MCF 10A (cell line): ENCODE data around the gene MOCS1. TPM values are rescaled to one million over a fixed set of nuclear protein-coding genes. Genes with fewer than 3 reads are reported as not detected.

ENCODE experiments used
- BruUV-seq: library from RNA; stranded (reverse); fragments of 400-500 nt; replicated peaks from 2 replicates; lab custom pipeline; 2021; lab: Mats Ljungman, UMichigan
- CTCF ChIA-PET: fragments of 300-600 bp; sonication (Branson Sonifier 250); formaldehyde crosslinking; extraction: SDS; loops from one replicate; lab custom pipeline; 2021; ENCODE audit warnings: antibody characterized with exemption, inconsistent platforms; lab: Yijun Ruan, JAX
- POLR2A ChIA-PET: fragments of 300-600, 350-650 bp; sonication (Branson Sonifier 250); formaldehyde crosslinking; extraction: SDS; loops from one replicate; lab custom pipeline; 2020; ENCODE audit warnings: antibody characterized with exemption, inconsistent platforms; lab: Yijun Ruan, JAX
- DNase-seq: peaks from one replicate; pipeline ENCODE4 v3.0.0-alpha.2; 2018; ENCODE audit not compliant: unreplicated experiment
- H3K27ac Mint-ChIP-seq: one replicate; pipeline ENCODE4 v1.8.0; 2022; ENCODE audit warnings: mild to moderate bottlenecking, low read depth, mixed read lengths; ENCODE audit not compliant: unreplicated experiment
- H3K27me3 Mint-ChIP-seq: one replicate; pipeline ENCODE4 v1.8.0; 2022; ENCODE audit warnings: mixed read lengths; ENCODE audit not compliant: insufficient read depth, unreplicated experiment
- H3K36me3 Mint-ChIP-seq: one replicate; pipeline ENCODE4 v1.8.0; 2022; ENCODE audit warnings: mild to moderate bottlenecking, moderate library complexity, mixed read lengths; ENCODE audit not compliant: insufficient read depth, unreplicated experiment
- H3K4me1 Mint-ChIP-seq: one replicate; pipeline ENCODE4 v1.8.0; 2022; ENCODE audit warnings: mixed read lengths; ENCODE audit not compliant: insufficient read depth, unreplicated experiment
- H3K4me3 Mint-ChIP-seq: one replicate; pipeline ENCODE4 v1.8.0; 2022; ENCODE audit warnings: mild to moderate bottlenecking, moderate library complexity, mixed read lengths; ENCODE audit not compliant: unreplicated experiment
- H3K9me3 Mint-ChIP-seq: one replicate; pipeline ENCODE4 v1.8.0; 2022; ENCODE audit warnings: mixed read lengths; ENCODE audit not compliant: unreplicated experiment
- CTCF ChIP-seq: fragments of 200-600 bp; IDR thresholded peaks from one replicate; pipeline ENCODE4 v1.8.0; 2022; ENCODE audit warnings: antibody characterized with exemption, mild to moderate bottlenecking; ENCODE audit not compliant: unreplicated experiment
- intact Hi-C: fragments of 100-400 bp; cut with micrococcal nuclease; formaldehyde crosslinking; loops from 2 replicates; pipeline ENCODE4 v1.14.1; 2022
- total RNA-seq: library from RNA; stranded (reverse); gene quantifications from 2 replicates; pipeline ENCODE4 v1.2.3, GENCODE V29; 2022

Gene MOCS1
- total RNA-seq, 1 experiment from 2014 or later: 5.3 TPM

GRCh38 chr6:39876826-39877225 is 57.4 kb downstream of the MOCS1 start:
- Mint-ChIP-seq H3K9me3 (peaks cover 7% of the 10 kb centered on the region), H3K36me3 (no peaks in the 10 kb centered on the region), H3K4me1 (no peaks in the 10 kb centered on the region), H3K27ac (no peak overlapping the region), H3K27me3 (no peaks in the 10 kb centered on the region), H3K4me3 (no peak overlapping the region)
- ChIA-PET CTCF (no interaction called here), POLR2A (interaction anchor here (0.6 kb wide), 1 partner anchor 31 kb away, joined by 3 read pairs; no protein-coding TSS in a partner anchor)
- intact Hi-C loops: no loop called here
- no TSS peak for BruUV-seq
- no peak for DNase-seq
- TF ChIP-seq CTCF: no peak

GRCh38 chr6:39876111-39876510 is 58.2 kb downstream of the MOCS1 start:
- intact Hi-C loops: no loop called here
- ChIA-PET POLR2A (no interaction called here), CTCF (interaction anchor here (0.5 kb wide), 1 partner anchor 291 kb away, joined by 3 read pairs; no protein-coding TSS in a partner anchor)
- no peaks in the 10 kb centered on the region for H3K36me3 Mint-ChIP-seq
- DNase-seq: no peak
- no peak for TF ChIP-seq CTCF
- BruUV-seq: no TSS peak
- no peaks in the 10 kb centered on the region for H3K4me1 Mint-ChIP-seq
- H3K4me3 Mint-ChIP-seq: no peak overlapping the region
- H3K9me3 Mint-ChIP-seq: peaks cover 7% of the 10 kb centered on the region
- no peaks in the 10 kb centered on the region for H3K27me3 Mint-ChIP-seq
- no peak overlapping the region for H3K27ac Mint-ChIP-seq

GRCh38 chr6:39873439-39873838 is 60.8 kb downstream of the MOCS1 start:
- no TSS peak for BruUV-seq
- no peak overlapping the region for H3K27ac Mint-ChIP-seq
- ChIA-PET POLR2A (no interaction called here), CTCF (interaction anchor here (0.6 to 1.3 kb wide), 2 partner anchors 8 to 17 kb away, joined by 3 to 5 read pairs; no protein-coding TSS in a partner anchor)
- H3K36me3 Mint-ChIP-seq: no peaks in the 10 kb centered on the region
- H3K9me3 Mint-ChIP-seq: peaks cover 7% of the 10 kb centered on the region
- DNase-seq: no peak
- no peak overlapping the region for H3K4me3 Mint-ChIP-seq
- H3K27me3 Mint-ChIP-seq: no peaks in the 10 kb centered on the region
- TF ChIP-seq CTCF: no peak
- no peaks in the 10 kb centered on the region for H3K4me1 Mint-ChIP-seq
- intact Hi-C loops: no loop called here

GRCh38 chr6:39870950-39871349 is 63.3 kb downstream of the MOCS1 start:
- DNase-seq: no peak
- BruUV-seq: no TSS peak
- no peak overlapping the region for H3K27ac Mint-ChIP-seq
- H3K4me3 Mint-ChIP-seq: no peak overlapping the region
- intact Hi-C loops: no loop called here
- ChIA-PET CTCF (no interaction called here), POLR2A (no interaction called here)
- no peaks in the 10 kb centered on the region for H3K4me1 Mint-ChIP-seq
- H3K9me3 Mint-ChIP-seq: no peaks in the 10 kb centered on the region
- H3K36me3 Mint-ChIP-seq: no peaks in the 10 kb centered on the region
- no peaks in the 10 kb centered on the region for H3K27me3 Mint-ChIP-seq
- TF ChIP-seq CTCF: no peak
